ENCODE data around the gene NCOA1. TPM values are rescaled to one million over a fixed set of nuclear protein-coding genes. Genes with fewer than 3 reads are reported as not detected.

NCOA1 gene
- polyA plus RNA-seq, 3 donors = 7.3 to 30.2 (median 10.2) TPM

- Histone ChIP-seq H3K4me1 (ENCODE audit: control insufficient read depth in 1 of 2, insufficient read depth in 2 of 2, low read length in 2 of 2) (no peaks in the 10 kb centered on the region), H3K27ac (ENCODE audit: low read depth in 1 of 2, low read length in 2 of 2) (no peak overlapping the region), H3K36me3 (replicated peaks in 1 of 2; ENCODE audit: control insufficient read depth in 1 of 2, insufficient read depth in 2 of 2, low read length in 2 of 2) (peaks cover 75 to 95% of the 10 kb centered on the region in 2 donors), H2AFZ (ENCODE audit: insufficient read depth, low read depth, low read length, poor library complexity, severe bottlenecking) (no peak overlapping the region), H3K4me3 (replicated peaks in 1 of 3; ENCODE audit: low read depth in 2 of 3, low read length in 3 of 3) (no peak overlapping the region), H3K27me3 (ENCODE audit: control insufficient read depth in 2 of 2, insufficient read depth in 2 of 2, low read length in 2 of 2) (no peaks in the 10 kb centered on the region), H3K9ac (ENCODE audit: insufficient read depth, low read length, poor library complexity, severe bottlenecking) (no peak overlapping the region), H4K20me1 (ENCODE audit: insufficient read depth, low read length) (peaks cover 3% of the 10 kb centered on the region), H3K4me2 (replicated peaks; ENCODE audit: extremely low read depth, low read length, poor library complexity, severe bottlenecking) (no peak overlapping the region), H3K9me3 (replicated peaks in 1 of 2; ENCODE audit: control insufficient read depth in 1 of 2, insufficient read depth in 1 of 2, low read length in 2 of 2) (no peaks in the 10 kb centered on the region), H3K79me2 (ENCODE audit: insufficient read depth, low read length) (no peaks in the 10 kb centered on the region)
- intact Hi-C loops (cut with micrococcal nuclease) = no loop called here
- DNase-seq = no peak
- no peak for TF ChIP-seq CTCF (IDR thresholded peaks at IDR 0.05)
- H3K36me3 Mint-ChIP-seq = peaks cover 27 to 42% of the 10 kb centered on the region in 2 donors
- WGBS (ENCODE audit: insufficient coverage) = no CpG with 5 or more reads among the region's 1 CpG
- H3K27me3 Mint-ChIP-seq (ENCODE audit: low read depth in 3 of 3) = no peaks in the 10 kb centered on the region
- no peaks in the 10 kb centered on the region for H3K9me3 Mint-ChIP-seq
- H3K4me3 Mint-ChIP-seq = no peak overlapping the region
- H3K27ac Mint-ChIP-seq = no peak overlapping the region
- H3K4me1 Mint-ChIP-seq = no peaks in the 10 kb centered on the region
Measured at GRCh38 chr2:24756789-24757188, 265.7 kb downstream of the NCOA1 start.

GRCh38 chr2:24761866-24762265 lies 270.8 kb downstream of the NCOA1 start:
- no peak overlapping the region for H3K27ac Mint-ChIP-seq
- Histone ChIP-seq H3K36me3 (replicated peaks in 1 of 2; ENCODE audit: control insufficient read depth in 1 of 2, insufficient read depth in 2 of 2, low read length in 2 of 2) (peaks cover 57 to 94% of the 10 kb centered on the region in 2 donors), H2AFZ (ENCODE audit: insufficient read depth, low read depth, low read length, poor library complexity, severe bottlenecking) (no peak overlapping the region), H3K79me2 (ENCODE audit: insufficient read depth, low read length) (no peaks in the 10 kb centered on the region), H3K4me3 (replicated peaks in 1 of 3; ENCODE audit: low read depth in 2 of 3, low read length in 3 of 3) (no peak overlapping the region), H4K20me1 (ENCODE audit: insufficient read depth, low read length) (peaks cover 3% of the 10 kb centered on the region), H3K27ac (ENCODE audit: low read depth in 1 of 2, low read length in 2 of 2) (no peak overlapping the region), H3K4me1 (ENCODE audit: control insufficient read depth in 1 of 2, insufficient read depth in 2 of 2, low read length in 2 of 2) (no peaks in the 10 kb centered on the region), H3K9me3 (replicated peaks in 1 of 2; ENCODE audit: control insufficient read depth in 1 of 2, insufficient read depth in 1 of 2, low read length in 2 of 2) (no peaks in the 10 kb centered on the region), H3K9ac (ENCODE audit: insufficient read depth, low read length, poor library complexity, severe bottlenecking) (no peak overlapping the region), H3K4me2 (replicated peaks; ENCODE audit: extremely low read depth, low read length, poor library complexity, severe bottlenecking) (no peak overlapping the region), H3K27me3 (ENCODE audit: control insufficient read depth in 2 of 2, insufficient read depth in 2 of 2, low read length in 2 of 2) (no peaks in the 10 kb centered on the region)
- no peaks in the 10 kb centered on the region for H3K4me1 Mint-ChIP-seq
- intact Hi-C loops (cut with micrococcal nuclease) = no loop called here
- no peak for DNase-seq
- no peak for TF ChIP-seq CTCF (IDR thresholded peaks at IDR 0.05)
- no peak overlapping the region for H3K4me3 Mint-ChIP-seq
- no peaks in the 10 kb centered on the region for H3K9me3 Mint-ChIP-seq
- peaks cover 59 to 81% of the 10 kb centered on the region in 2 donors for H3K36me3 Mint-ChIP-seq
- no peaks in the 10 kb centered on the region for H3K27me3 Mint-ChIP-seq (ENCODE audit: low read depth in 3 of 3)
- 97% methylated on average over 3 of the region's 5 CpGs for WGBS (ENCODE audit: insufficient coverage)

All from CD14-positive monocyte (primary cell).